Fibroblast of skin of right quadriceps (primary cell): ENCODE data around the gene GRB10.

ENCODE experiments used
- DNase-seq: peaks from one replicate; pipeline ENCODE4 v3.0.0-alpha.2; 2013

Gene GRB10

DNA sequence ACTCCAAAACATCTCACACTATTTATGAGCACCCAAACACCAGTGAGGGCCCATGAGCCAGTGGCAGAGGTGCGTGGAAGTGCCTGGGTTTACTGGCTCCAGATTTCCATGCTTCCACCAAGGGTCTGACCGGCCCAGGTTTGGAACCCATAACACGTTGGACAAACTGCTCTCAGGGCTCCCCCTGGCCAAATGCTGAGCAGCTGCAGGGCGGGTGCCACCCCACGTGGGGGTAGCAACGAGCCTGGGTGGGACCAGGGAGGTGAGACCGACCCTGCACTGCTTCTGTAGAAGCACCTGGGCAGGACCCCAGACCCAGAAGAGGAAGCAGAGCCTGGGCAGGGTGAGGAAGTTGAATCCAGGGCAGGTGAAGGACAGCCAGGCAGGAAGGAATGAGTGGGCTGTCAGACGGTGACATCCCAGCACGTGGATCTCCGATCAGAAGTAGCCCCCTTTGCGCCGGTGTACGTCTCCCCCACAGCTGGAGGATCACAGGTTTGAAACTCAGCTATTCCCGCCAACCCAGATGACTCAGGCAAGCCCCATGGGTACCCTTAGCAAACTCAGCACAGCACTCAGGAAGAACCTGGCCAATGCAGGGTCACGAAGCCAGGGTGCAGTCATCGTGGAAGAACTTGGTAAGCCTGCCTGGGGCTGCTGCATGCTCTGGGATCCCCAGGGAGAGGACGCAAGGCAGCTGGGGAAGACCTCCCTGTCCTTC, 117.1 kb downstream of the GRB10 start:
- peak; percentile 56 for DNase-seq

DNA sequence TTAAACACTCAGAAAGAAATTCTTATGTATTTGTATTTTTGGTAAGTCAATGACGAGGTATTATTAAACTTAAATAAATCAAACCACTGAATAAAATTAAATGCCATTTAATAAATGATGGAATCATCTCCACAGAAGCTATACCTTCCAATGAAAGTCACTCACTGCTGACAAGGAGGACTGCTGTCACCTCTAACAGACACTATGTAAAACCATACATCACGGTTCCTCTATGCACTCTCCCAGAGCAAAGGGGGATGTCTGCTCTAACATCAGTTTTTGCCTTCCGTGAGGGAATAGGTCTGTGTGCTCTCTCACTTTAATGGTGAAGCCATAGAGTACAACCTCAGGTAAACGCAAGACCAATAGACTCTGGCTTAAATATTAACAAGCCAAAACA, 117.8 kb downstream of the GRB10 start:
- no peak for DNase-seq

DNA sequence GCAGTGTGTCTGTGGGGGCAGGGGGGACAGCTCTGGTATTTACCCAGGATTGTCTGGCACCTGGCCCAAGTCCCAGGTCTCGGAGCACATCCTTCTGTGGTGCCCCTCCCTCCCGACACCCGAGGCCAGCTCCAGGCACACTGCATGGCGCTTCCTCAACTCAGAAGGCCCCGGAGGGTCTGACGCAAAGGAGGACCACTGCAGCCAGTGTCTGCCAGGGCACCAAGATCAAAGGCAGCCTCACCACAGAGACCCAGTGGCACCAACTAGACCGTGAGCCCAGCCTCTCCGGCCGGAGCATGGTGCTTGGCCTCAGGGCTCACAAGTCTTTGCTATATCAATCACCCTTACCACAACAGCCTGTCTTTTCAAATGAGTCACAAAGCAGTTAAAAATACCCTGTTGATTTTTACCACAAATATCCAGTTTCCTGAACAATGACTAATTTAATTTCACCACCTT, 118.2 kb downstream of the GRB10 start:
- peak; percentile 71 for DNase-seq

DNA sequence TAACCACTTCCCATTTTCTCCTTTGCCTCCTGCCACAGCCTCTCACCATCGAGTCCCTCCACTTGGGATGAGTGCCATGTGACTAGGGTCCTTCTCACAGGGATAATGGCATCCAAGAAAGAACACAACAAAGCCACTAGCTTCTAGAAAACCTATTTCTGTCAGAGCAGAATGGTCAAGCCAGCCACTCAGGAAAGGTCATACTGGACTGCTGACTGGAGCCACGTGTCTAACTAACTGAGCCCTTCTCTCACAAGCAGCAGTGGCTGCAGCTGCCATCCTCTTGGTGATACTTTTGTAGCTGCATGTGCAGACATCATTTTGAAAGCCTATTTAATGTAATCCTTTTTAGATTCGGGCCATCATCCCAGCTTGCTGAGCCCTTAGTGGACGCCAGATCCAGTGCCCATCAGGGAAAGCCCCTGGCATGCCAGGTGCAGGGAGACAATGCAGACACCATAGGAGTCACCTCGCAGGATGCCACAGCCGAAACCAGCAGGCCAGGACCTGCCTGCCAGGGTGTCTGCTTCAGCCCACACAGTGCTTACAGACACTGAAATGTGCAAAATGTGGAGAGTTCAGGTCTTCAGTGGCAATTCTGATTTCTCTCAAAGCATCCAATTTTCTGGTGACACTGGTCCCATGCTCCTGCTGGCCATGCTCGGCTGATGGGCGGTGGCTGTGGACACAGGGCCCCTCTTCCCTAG, 119.1 kb downstream of the GRB10 start:
- no peak for DNase-seq

DNA sequence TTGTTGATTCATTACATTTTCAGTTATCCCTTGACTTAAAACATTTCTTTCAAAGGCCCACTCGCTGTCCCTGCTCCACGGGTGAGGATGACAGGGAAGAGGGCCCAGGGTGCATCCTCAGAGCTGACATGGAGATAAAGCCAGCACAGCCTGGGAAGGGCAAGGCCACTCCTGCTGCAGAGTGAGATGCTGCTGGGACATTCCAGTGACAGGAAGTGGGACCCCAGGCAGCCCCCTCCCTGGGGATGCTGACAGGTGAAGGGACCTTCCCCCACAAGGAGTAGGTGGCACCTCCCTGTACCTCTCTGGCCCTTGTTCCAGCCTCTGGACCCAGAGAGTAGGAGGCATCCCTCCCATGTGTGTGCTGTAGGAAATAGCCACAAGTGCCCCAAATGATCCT, 119.7 kb downstream of the GRB10 start:
- DNase-seq: no peak

DNA sequence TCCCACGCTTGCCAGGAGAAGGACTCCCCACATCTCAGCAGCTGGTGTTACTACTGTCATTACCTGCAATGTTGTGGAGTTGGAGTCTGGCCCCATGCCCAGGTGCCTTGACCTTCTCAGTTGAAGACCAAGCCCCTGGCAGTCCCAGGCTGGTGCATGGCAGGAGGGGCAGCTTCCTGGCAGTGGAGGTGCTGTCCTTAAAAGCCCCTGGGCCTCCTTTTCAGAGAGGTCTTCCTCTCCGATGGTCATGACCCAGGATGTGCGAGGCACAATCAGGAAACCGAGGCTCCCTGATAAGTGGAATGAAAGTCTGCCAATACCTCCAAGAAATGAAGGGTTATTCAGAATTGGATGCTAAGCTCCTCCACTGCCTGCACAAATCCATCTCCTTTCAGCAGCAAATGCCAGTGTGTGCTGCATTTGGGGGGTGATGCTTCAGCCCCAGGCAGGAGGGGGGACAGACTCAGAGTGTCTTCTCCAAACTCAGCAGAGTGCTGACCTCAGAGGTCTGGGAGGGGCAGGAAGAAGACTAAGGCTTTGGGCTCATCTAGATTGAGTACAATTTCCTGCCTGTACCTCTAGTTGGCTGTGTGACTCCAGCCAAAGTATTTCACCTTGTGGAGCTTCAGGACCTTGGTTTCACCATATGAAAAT, 120.5 kb downstream of the GRB10 start:
- no peak for DNase-seq

DNA sequence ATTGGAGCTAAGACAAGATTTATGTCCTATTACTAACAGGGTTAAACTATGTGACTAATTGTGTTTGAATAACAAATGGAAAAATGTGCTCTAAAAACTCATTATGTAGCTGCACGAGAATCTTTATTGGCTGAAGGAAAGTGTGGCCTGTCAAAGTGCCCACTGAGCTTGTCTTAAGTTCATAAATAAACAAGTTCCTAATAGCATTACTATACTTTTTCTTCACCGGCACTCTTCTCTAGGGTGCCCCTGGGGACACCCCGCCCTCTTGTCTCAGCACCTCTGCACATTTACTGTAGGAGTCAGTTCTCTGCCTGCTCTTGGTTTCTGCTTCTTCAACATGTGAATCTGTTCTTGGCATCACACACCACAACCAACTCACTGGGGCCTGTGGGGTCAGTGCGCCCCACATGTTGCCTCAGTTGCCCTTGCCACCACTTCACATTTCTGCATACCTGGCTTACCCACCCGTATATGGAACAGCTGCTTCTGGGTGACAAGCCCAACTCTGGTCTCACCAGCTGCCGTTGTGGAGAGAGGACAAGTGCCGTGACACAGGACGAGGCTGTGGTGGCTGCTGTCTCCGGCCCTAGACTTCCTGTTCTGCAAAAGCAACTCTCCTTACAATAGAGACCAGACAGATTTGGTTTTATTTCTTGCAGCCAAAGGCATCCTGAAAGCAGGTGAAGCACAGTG, 121.2 kb downstream of the GRB10 start:
- no peak for DNase-seq

DNA sequence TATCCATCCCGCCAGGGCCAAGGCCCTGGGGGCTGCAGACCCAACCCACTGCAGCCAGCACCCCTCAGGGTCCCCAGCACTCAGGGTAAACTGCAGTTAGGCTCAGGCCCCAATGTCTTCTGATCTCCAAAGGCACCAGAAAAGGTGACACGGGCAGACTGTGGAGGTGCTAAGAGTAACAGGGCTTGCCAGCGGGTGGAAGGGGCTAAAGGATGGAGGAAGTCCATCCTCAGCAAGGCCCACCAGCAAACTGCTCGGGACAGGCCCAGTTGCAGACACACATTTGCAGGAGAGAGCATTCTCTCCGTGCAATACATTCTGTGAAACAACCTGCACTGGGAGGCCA, 121.9 kb downstream of the GRB10 start:
- DNase-seq: no peak

DNA sequence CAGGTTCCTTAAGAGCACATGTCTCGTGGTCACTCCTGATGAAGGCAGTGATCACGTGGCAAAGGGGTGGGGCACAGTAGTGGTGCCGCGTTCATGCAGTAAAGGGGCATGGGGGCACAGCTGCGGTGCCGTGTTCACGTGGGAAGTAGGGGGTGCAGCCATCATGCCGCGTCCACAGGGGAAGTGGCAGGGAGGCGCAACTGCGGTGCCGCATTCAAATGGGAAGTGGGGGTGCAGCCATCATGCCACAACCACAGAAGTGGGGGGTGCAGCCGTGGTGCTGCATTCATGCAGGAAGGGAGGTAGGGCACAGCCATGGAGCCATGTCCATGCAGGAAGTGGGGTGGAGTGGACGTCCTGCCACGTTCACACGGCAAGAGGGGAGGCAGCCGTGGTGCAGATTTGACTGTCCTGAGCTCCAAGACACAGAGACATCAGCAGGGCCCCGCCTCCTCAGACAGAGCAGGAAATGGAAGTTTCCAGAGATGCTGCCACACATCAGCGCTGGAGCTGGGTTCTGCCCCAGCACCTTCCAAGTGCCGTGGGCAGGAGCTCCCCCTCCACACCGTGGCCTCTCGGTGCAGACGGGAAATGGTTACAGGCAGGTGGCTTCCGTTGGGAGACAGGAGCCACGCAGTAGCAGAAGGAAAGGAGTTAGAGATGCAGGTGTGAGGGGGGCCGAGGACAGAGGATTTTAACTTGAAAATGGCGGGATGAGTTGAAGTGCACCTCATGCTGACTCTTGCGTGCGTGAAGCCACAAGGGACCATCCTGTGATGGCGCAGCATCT, 122.5 kb downstream of the GRB10 start:
- DNase-seq: no peak

DNA sequence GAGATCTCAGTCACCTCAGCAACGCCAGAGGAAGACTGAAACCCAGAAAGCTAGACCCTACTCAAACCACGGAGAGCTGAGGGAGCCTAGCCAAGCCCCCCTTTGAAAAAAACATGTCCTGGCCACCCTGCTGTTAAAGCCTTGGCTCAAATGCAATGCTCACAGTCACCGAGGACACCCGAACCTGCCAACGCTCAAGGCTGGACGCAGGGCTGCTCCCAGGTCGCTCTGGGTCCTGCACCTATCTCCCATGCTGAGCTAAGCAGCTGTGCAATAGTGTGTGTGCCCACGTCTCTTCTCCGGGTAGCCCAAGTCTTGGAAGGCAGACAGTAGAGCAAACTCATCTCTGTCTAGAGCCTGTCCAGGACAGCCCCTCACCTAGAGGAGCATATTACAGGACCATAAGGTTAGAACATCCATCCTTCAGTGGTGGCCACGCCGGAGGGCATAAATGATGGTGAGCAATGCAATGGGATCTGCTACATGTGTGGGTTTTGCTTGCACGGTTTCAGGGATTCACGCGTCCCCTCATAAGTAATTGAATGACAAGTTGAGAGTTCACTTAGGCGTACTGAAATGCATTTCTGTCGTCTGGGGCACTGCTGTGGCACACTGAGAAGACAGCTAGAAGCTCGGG, 123.2 kb downstream of the GRB10 start:
- DNase-seq: no peak

DNA sequence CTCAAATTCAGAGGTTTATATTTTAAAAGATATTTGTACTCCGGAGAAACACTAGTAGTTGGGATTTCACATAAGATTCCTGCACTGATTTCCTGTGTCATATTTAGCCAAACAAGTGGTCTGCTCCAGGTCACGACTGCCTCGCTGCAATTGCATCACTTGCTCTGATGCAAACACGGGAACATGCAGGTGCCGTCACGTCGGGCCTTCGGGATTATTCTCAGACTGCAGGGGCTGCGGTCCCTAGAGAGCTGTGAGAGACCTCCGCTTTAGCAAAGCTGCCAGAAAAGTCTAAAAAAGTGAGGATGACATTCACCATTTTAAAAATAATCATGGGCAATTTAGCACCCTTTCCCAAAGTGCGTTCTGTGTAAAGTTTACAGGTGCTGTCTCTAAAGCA, 124.0 kb downstream of the GRB10 start:
- DNase-seq: no peak

DNA sequence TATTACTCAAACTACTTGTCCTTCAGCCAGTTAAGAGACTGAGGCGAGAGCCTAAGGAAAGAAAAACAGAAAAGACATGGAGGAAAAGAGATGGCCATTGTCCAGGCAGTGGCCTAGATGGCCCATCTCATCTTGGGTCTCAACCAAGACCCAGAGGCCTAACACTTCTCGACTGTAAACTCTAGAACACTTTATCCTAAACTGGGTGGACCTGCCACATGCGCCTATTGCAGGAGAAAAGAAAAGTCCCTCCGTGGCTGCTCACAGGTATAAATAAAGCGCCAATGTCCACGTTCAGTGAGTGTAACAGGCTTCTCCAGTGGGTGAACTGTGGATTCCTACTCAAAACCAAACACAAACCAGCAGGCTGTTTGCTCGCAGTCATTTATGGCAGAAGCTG, 124.8 kb downstream of the GRB10 start:
- no peak for DNase-seq

DNA sequence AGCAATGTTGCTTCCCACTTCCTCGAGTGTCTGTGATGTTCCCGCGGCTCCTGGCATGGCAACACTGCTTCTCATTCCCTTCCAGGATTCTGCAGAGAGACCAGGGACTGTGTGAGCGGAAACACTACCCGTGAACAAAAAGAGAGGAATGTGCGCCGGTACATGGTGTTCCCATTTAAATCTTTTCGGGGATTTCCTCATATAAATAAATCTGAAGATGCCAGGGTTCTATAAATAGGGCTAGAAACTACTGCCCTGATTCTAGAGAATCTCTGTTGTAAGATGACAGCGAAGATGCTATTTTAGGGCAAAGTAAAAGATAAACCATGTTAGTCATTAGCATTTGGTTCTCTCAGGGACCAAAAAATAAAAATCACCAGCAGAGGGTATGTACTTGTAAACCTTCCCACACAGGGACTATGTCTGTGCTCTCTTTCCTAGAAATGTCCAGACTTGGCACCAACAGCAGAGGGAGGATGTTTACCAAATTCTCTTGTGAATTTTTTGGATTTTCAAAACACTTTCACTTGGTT, 125.3 kb downstream of the GRB10 start:
- peak; percentile 14 for DNase-seq

DNA sequence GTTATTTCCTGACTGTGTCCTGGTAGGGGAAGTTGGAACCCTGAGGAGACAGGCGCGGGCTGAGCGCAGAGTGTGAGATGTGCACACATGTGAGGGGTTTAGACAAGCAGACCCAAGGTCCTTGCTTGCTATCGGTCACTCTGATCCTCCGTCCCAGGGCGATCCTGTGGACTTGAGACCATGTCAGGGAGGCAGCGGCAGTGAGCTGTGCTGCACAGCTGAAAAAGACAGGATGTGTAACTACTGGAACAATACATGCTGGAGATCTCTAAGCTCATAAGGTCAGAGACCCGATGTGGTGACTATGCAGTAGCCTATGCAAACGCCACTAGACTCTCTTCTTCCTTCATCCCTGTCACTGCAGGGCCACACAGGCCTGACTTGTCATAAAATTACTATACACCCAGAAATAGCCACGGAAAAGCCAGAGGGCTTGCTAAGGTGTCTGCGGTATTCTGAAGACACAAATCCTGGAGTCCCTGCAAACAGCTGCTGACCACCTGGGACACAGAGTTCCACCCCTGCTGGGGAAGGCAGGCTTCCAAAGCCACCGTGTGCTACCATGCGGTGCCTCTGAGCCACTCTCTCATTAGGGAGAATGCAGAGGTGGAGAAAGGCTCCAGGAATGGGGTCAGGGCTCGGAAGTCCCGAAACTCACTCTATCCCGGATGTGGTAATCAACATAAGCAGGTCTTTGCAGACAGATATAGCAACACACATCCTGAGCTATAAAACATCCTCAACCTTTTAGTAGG, 126.4 kb downstream of the GRB10 start:
- DNase-seq: peak; percentile 8

DNA sequence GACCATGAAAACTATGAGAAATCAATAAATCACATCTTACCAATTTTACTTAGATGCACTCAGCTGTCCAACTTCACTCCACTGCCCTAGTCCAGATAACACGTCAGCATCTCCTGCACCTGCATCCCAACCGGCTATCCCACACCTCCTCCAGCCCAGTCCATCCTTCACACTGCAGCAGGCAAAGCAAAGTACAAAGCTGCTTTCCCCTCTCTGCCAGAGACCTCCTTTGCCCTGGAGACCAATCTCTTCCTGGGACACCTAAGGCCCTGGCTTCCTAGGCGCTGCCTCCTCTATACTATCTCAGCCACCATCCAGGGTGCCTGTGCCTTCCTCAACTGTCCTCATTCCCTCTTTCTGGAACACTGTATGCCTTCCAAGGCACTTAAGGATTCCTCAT, 127.2 kb downstream of the GRB10 start:
- DNase-seq: no peak

DNA sequence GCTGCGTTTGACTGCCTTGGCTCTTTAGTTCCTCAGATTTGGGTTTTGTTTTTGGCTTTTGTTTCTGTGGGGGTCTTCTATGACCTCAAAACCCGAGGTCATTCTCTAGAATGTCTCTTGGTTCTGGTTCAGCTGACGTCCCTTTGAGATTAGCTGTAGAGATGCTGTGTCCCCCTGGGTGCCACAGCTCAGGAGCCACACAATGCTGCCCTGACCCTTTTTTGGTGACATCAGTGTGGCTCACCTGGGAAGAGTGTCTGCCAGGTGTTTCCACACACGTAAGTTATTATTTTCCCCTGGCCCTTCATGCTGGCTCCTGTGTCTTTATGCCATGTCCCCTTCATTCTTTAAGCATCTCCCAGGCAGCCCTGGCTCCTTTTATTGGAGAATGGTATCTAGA, 127.7 kb downstream of the GRB10 start:
- DNase-seq: no peak

DNA sequence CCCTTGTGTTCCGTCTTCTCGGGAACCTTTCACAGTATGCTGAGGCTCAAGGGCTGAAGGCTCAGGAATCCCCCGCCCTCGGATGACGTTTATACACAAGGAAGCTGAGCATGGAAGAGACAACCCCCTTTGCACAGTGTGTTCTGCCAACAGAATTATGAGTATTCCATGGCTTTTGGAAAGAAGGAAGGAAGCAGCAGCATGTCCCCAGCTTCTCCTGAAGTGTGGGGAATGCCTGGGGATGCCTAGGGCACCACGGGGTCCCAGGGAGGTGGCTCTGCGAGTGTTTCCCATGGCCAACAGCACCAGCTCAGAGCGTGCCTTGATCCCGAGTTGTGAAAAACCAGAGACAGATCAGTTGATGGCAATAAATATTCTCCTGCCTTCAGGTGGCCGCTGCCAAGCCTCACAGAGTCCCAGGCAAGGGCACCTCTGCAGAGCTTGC, 128.7 kb downstream of the GRB10 start:
- peak; percentile 37 for DNase-seq

DNA sequence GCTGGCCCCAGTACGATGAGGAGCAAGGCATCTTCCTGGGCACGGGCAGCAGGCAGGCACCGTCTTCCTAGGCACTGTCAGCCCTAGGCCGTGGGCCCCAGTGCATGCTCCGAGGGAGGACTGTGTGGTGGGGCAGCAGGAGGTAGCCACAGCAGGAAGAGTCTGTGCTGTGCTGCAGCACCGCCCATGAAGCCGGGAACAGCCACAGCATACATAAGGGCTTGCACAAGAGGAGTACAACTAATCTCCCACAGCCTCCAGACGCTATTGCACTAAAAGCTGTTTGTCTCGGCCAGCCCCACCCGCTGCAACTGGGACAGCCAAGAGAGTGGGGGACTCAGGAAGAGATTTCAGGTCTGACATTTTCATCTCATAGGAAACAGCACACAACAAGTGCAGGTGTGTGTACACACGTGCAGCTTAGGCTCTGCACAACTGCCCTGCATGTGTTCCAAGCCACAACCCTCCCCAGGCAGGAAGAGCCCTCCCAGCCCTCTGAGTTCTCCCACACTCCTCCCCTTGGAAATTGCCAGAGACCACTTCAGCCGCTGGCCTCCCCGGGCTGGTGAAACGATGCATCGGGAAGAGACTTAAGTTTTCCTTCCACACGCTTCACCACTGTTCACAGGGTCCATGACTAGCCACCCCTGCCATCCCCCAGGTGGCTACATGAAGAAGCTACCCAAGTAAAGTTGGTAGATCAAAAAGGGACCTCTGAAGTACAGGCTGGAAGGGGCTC, 129.4 kb downstream of the GRB10 start:
- peak; percentile 39 for DNase-seq

DNA sequence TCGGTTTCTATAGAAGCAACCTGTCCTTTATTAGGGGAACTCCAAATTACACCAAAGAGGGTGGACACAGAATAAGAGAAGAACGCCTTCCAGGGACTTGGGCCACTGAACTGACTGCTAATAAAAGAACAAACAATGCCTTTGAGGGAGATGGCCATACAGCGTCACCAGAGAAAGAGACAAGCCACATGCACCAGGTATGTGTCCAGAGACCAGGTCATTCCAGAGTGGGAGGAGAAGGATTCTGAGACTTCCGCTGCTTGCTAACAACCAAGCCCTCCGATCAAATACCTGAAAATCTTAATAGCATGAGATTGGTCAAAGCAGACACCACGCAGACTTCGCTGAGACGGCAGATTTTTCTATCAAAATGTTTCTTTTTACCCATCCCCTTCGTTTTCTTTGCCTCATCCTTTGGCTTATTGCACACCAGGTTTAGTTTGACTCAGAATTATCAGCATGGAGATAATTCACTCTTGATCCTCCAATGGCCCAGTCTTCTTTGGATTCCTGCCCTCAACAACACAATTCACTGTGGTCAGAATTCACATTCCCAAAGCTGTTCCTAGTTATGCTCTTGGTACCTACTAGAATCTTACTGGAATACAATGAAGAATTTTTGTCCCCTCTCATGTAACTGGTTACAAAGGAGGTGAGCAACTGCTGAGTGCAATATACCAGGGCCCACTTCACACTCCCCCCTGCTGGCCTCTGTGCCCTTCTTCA, 130.1 kb downstream of the GRB10 start:
- DNase-seq: no peak
